HG02588 (cell line): ENCODE results near the gene OLFM4.

ENCODE experiments used
- ATAC-seq: cut with Tn5 transposase; IDR thresholded peaks from one replicate; pipeline ENCODE4 v1.9.1; 2021; ENCODE audit warnings: mild to moderate bottlenecking, moderate library complexity; ENCODE audit not compliant: unreplicated experiment

The OLFM4 gene

DNA sequence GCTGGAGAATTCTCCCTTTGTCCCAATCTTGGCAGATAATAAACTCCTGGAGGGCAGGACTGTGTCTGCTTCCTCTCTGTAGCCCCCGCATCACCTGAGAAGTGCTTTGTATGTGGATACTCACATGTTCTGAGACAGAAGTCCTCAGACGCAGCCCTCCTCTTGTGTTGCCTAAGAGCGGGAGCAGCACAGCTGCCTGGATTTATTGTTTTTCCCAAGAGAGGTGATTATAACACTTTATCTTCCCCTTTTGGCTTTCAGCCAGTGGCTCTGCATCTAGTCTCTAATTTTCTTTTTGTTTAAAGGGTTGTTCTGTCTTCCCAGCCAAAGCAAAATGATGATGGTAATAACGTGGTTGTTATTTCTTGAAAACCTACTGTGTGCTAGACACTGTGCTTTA lies 36.1 kb downstream of the OLFM4 start:
- no peak for ATAC-seq

DNA sequence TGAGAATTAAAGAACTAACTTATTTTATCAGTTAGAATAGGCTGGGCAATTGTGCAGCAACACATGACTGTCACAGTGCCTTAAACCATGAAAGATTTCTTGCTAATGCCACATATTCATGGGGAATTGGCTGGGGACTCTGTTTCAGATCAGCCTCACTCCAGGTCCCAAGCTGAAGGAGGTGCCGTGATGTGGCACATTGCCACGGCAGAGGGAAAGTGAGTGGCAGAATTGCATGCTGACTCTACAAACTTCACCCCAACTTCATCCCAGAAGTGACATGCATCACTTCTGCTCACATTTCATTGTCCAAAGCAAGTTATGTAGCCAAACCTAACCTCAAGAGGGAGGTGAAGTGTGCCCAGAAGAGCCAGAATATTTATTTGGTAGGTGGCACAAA lies 37.8 kb downstream of the OLFM4 start:
- no peak for ATAC-seq

DNA sequence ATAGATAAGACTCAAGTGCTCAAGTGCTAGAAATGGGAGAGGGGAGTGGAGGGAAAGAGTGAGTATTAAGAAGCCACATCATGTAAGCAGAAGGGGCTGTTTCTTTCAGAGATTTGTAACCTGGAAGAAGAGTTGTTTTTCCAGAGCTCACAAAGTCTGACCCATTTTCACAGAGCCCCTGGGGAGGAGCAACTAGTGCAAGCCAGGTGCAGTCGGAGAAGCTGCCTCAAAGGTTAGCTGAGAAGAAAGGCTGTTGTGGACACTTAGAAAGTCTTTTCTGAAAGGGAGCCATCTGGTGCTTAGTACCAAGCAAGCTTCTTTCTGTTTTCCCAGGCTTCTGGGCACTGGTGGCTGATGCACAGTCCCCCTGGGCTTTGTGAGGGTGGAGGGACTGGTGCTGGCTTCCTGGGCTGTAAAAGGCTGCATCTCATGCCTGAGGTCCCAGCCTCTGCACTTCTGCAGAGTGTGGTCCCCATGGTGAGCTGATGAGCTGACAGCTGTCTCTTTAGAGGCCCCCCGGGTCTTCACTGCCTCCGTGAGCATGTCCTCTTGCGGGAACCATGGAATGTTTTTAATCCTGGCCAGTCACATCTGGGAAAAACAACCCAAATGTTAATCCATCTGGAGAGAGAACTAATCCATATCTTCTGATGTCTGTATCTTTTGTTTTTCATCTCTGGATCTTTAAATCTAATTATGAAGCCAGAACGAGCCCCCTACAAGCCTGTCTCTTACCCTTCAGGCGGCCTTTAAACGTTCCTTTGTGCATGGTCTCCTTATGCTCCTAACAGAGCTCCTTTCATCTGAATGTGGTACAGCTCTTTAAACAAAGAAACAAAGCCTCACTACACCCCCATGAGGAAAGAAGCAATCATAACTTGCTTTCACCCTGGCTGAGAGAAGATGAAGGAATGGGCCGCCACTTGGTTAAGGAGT lies 40.2 kb downstream of the OLFM4 start:
- ATAC-seq: no peak

DNA sequence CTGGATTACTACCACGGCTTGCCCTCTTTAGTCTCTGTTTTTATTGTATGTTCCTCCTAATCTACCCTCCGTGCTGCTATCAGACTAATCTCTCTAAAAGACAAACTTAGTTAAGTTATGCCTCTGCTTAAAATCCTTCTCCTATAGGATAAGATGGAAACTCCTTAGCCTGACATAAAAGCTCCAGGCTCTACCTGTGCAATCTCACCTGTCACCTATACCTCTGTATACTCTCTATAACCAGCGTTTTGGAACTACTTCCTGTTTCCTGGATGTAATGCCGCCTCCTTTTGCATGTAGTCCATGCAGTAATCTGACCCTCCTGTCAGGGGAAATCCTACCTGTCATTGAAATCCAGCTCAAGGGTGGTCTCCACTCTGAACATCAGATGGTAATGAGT lies 41.2 kb downstream of the OLFM4 start:
- ATAC-seq: no peak

DNA sequence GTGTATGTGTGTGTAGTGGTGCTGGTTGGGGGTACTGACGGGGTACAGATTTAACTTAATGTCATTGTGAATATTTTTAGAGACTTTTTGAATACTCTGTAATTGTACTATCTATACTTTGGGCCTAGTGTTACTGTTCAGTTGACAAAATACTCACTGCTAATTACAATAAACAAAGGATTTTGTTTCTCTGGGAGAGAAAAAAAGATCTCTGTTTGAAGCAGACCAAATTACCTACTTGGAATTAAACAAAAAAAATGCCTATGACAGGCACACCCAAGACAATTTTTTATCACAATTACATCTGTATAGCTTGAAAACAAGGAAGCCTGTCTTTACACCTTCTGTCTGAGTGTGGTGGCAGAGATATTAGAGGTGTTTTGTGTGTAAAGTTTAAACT lies 45.1 kb downstream of the OLFM4 start:
- no peak for ATAC-seq

DNA sequence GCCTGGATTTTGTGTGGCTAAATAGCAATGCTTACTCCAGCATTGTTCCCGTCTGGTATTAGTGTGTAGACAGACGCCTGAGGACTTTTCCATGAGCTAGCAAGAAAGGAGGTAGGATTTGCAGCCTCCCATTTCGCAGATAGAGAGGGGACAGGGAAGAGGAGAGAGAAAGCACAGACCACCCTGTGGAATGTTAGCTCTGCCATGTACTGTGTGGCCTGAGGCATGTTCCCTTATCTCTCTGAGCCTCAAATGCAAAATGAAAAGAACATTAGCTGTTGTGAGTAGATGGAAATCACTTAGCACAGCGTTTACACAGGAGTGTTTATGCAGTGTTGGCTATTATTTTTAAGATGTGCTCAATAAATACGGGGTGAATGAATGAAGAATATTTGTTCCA lies 45.5 kb downstream of the OLFM4 start:
- no peak for ATAC-seq

DNA sequence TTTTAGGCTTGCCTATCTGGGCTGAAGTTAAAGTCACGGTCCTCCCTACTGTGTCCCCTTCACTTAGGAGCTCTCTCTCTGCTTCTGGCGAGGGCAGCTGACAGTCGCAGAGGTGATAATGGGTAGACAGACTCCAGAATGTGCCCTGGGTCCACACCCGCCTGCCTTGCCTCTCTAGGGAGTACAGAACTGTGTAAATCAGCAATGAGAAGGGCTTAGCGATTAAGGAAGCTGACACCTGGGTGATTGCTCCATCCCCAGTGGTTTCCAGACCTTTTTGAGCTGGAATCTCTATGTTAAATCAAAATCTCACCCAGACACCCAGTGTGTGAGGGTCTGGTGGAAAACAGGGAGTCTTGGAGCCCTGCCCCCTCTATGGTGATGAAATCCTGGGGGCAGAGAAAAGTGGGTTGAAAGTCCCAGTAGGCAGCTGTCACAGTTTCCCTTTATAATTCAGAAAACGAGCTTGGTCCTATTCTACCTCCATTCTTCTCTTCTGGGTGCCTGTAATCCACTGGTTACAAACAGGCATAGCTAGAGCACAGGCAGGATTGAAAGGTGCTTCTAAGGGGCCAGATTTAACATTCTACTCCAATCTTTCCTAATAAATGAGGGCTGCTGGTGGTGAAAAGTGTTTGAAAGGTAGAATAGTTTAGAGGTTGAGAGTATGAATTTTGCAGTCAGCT lies 46.9 kb downstream of the OLFM4 start:
- ATAC-seq: no peak

DNA sequence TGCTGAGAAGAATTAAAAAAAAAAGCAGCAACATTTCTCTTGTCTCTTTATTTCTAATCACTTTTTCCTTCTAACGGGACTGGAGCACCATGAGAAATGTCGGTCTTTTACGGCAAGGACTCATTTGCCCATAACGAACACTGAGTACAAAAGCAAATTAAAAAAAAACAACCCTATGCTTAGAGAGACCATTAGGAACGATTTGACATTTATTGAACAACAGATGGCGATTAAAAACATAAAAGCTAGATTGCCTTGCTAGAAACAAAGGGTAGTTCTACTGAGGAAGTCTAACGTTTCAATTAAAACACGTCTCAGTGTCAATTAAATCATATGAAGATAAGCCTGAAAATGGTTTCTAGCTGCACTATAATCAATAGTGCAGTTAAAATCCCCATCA lies 51.1 kb downstream of the OLFM4 start:
- no peak for ATAC-seq

DNA sequence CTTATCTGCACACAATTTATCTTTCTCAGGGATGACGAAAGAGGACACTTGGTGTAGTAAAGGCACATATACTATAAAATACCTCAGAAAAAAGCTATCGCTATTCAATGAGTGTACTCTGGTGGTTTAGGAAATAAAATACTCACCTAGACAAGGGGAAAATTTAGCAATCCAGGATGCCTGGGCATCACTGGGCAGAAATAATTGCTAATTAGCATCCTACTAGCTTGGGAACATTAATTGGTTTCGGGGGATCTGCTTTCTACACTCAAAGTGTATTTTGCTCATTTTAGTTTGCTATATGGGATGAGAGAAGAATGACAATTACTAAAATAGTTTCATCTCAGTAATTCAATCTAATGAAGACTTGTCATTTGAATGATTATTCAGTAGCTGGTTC lies 60.3 kb downstream of the OLFM4 start:
- no peak for ATAC-seq

DNA sequence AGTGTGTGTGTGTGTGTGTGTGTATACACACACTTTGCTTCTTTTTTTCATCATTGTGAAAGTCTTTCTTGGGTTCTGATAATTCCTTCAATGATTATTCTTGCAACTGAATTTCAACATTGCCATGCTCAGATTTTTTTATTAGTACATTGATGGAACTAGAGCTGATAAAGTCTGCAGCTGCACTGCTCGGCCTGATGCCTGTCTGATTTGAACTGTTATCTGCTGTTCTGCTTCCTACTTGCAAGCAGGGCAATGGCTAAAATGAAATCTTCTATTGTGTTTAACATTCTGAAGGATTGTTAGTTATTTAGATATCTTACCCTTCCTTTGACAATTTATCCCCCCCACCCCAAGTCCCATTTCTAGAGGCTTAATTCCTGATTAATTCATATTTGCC lies 61.3 kb downstream of the OLFM4 start:
- ATAC-seq: no peak

DNA sequence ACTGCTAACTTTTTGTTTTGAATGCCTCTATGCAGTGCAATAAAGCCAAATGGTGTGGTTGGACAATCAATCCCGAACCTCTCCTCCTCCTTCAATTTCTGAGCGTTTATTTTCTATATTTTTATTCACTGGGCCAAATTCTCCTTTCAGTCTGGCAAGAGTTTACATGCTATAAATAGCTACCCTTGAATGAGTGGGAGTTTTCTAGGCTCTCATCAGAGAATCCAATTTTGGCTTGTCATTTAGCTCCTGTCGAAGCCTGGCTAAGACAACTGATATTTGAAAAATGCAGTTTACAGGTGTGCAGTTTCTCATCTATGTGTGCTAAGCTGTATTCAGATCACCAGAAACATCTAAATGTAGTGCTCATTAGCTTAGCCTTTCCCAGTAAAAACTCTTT lies 61.8 kb downstream of the OLFM4 start:
- ATAC-seq: no peak

DNA sequence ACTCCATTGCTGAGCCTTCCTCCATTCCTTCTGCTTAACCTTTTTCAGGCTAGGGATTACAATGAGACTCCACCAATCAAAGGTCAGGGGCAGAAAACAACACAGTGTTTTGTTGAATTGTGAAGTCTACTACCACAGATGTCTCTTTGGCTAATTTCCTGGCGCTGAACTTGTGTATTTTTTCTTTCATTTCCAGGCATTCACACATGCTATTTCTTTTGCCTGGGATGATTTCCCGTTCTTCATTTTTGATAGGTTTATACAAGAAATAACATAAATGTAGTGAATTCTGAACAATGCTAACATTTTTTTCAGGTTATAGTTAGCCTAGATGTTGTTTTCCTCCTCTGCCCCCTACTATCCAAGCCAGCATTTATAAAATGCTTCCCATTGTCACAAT lies 64.3 kb downstream of the OLFM4 start:
- no peak for ATAC-seq

DNA sequence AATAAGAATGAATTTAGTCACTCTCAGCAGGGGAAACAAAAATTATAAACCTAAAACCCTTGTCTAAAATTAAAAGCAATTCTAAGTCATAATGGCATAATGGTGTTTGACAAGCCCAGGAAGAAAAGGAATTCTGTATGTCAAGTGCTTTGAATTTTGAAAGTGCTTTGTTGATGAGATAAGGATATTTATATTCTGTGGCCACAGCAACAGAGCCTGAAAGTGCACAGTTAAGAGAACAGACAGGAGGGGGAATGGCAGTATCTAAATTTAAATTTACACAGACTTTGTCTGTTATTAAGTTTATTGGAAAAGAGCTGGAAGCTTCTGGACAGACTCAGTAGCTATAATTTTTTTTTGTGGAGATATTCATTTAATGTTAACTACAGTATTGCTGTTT lies 69.8 kb downstream of the OLFM4 start:
- no peak for ATAC-seq

DNA sequence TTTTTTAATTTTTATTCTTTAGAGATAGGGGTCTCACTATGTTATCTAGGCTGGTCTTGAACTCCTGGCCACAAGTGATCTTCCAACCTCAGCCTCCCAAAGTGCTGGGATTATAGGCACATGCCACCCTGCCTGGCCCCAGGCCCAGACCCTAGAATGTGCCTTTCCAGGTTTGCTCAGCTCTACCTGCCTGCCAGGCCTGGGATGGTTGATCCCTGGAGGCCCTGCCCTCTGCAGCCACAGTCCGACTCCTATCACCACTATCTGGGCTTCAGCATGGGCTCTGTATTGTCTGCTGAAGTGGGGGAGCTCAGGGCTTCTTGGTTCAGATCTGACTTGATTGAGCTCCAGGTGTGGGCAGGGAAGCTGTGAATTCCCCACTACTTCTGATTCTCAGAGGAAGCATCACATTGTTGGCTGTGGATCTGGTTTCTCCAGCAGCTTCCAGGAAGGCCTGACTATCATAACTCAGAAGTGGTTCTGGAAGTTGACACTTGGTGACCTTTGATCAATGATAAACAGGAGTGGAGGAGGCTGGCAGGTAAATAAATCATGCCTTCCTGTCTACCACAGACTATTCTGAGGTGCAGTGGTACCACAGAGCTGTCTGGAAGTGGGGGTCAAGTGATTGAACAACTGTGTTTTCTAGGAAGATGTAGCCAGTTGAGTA lies 71.9 kb downstream of the OLFM4 start:
- no peak for ATAC-seq
